K562 (cell line): ENCODE measurements around the gene IGLL1. TPM values are rescaled to one million over a fixed set of nuclear protein-coding genes. Genes with fewer than 3 reads are reported as not detected.

Experiments used
- ATAC-seq: fragments of 200-7000 bp; cut with Tn5 transposase; 3 replicates; pipeline ENCODE4 v1.9.1; 2020; ENCODE audit warnings: moderate library complexity
- BruUV-seq: library from RNA; stranded (reverse); fragments of 400-500 nt; replicated peaks from 2 replicates; lab custom pipeline; 2021; lab: Mats Ljungman, UMichigan
- CTCF ChIA-PET: fragments of 300-600 bp; formaldehyde crosslinking; extraction: SDS; loops from one replicate; lab custom pipeline; 2021; ENCODE audit warnings: low intra/inter-chr PET ratio; lab: Yijun Ruan, JAX
- POLR2A ChIA-PET: fragments of 300-600, 350-650 bp; sonication (Branson Sonifier 250); formaldehyde crosslinking; extraction: SDS; loops from one replicate; lab custom pipeline; 2021; ENCODE audit warnings: antibody characterized with exemption, inconsistent platforms; lab: Yijun Ruan, JAX
- DNase-seq, 4 experiments: peaks; one replicate each; pipeline versions ENCODE4 v3.0.0 to v3.0.0-alpha.2; 2011 to 2018; ENCODE audit warnings: low spot score in 3 of 4, mixed read lengths in 3 of 4; ENCODE audit errors: extremely low read depth in 1 of 4
- FAIRE-seq: peaks from 2 replicates; lab custom pipeline; 2011; peaks lifted over from hg19 to GRCh38; lab: Jason Lieb, UNC
- H2AFZ ChIP-seq: 2 replicates; pipeline ENCODE4 v1.6.0; 2011; ENCODE audit warnings: low read depth, low read length, control low read depth, inconsistent platforms
- H3K27ac ChIP-seq: fragments of 200-600 bp; 3 replicates; pipeline ENCODE4 v1.8.0; 2011; ENCODE audit warnings: low read depth, mild to moderate bottlenecking, control low read depth, inconsistent platforms, low read length, moderate library complexity, mixed read lengths; ENCODE audit errors: extremely low read depth
- H3K27me3 ChIP-seq, 2 experiments: fragments of 300-600 bp in 1 of 2; 2 replicates in 1 of 2; 3 replicates in 1 of 2; pipeline versions ENCODE4 v1.6.0 to v1.8.0; 2011; ENCODE audit warnings: inconsistent platforms in 2 of 2, low read length in 2 of 2, mild to moderate bottlenecking in 1 of 2, mixed read lengths in 1 of 2, moderate library complexity in 1 of 2; ENCODE audit not compliant: control insufficient read depth in 2 of 2, insufficient read depth in 2 of 2
- H3K36me3 ChIP-seq: fragments of 300-600 bp; 3 replicates; pipeline ENCODE4 v1.8.0; 2011; ENCODE audit warnings: mild to moderate bottlenecking, low read length, inconsistent platforms; ENCODE audit not compliant: control insufficient read depth, insufficient read depth
- H3K4me1 ChIP-seq, 2 experiments: fragments of 200-600 bp in 1 of 2; replicated peaks in 1 of 2; 2 replicates in 1 of 2; 3 replicates in 1 of 2; pipeline versions ENCODE4 v1.5.1 to v1.8.0; 2011; ENCODE audit warnings: inconsistent platforms in 2 of 2, low read length in 2 of 2, mild to moderate bottlenecking in 1 of 2, mixed read lengths in 1 of 2, moderate library complexity in 1 of 2; ENCODE audit not compliant: control insufficient read depth in 2 of 2, insufficient read depth in 2 of 2
- H3K4me2 ChIP-seq: 2 replicates; pipeline ENCODE4 v1.6.1; 2011; ENCODE audit warnings: low read length, control low read depth, inconsistent platforms, mixed read lengths; ENCODE audit not compliant: insufficient read depth
- H3K4me3 ChIP-seq: fragments of 200-600 bp; sonication (generic), shearing (Covaris generic); 2 replicates; pipeline ENCODE4 v1.5.1; 2016; ENCODE audit warnings: control low read depth, inconsistent platforms
- H3K79me2 ChIP-seq: fragments of 200-600 bp; 3 replicates; pipeline ENCODE4 v1.8.0; 2011; ENCODE audit warnings: low read length, inconsistent platforms; ENCODE audit not compliant: control insufficient read depth, insufficient read depth
- H3K9ac ChIP-seq, 2 experiments: 2 replicates each; pipeline versions ENCODE4 v1.6.0 to v1.6.1; 2011; ENCODE audit warnings: low read depth in 2 of 2, low read length in 2 of 2, control low read depth in 1 of 2, inconsistent platforms in 1 of 2, mild to moderate bottlenecking in 1 of 2, mixed read lengths in 1 of 2; ENCODE audit not compliant: insufficient read depth in 1 of 2
- H3K9me1 ChIP-seq: one replicate; pipeline ENCODE4 v1.6.0; 2011; ENCODE audit warnings: inconsistent platforms, mild to moderate bottlenecking, low read length, moderate library complexity; ENCODE audit not compliant: control insufficient read depth, insufficient read depth
- H3K9me3 ChIP-seq: replicated peaks from 2 replicates; pipeline ENCODE4 v1.5.1; 2011; ENCODE audit warnings: low read depth, low read length, inconsistent platforms; ENCODE audit not compliant: control insufficient read depth, insufficient read depth
- H4K20me1 ChIP-seq: replicated peaks from 2 replicates; pipeline ENCODE4 v1.6.1; 2011; ENCODE audit warnings: low read length, inconsistent platforms, mixed read lengths; ENCODE audit not compliant: control insufficient read depth, insufficient read depth
- BCOR ChIP-seq: fragments of 450-650 bp; IDR thresholded peaks from 2 replicates; pipeline ENCODE4 v1.6.1; 2016
- BRD4 ChIP-seq: fragments of 200-600 bp; sonication (generic); IDR thresholded peaks from 2 replicates; pipeline ENCODE4 v1.6.1; 2017; ENCODE audit warnings: inconsistent platforms
- CREB3 ChIP-seq: fragments of 450-650 bp; conservative IDR thresholded peaks from 2 replicates; pipeline ENCODE4 v1.6.1; 2016; ENCODE audit warnings: missing genetic modification characterization, low read depth, mild to moderate bottlenecking, missing compliant biosample characterization, moderate library complexity
- FOXM1 ChIP-seq, 2 experiments: fragments of 450-650 bp in 1 of 2; sonication (generic) in 1 of 2; formaldehyde crosslinking in 1 of 2; IDR thresholded peaks; 2 replicates each; pipeline versions ENCODE4 v1.6.1 to v1.9.0; 2017 to 2022; ENCODE audit warnings: low read depth in 2 of 2, mild to moderate bottlenecking in 2 of 2, missing genetic modification reagents in 1 of 2, moderate library complexity in 1 of 2
- LCOR ChIP-seq: sonication (generic); formaldehyde crosslinking; IDR thresholded peaks from 2 replicates; pipeline ENCODE4 v1.8.0; 2022; ENCODE audit warnings: mild to moderate bottlenecking, missing genetic modification reagents
- MTF1 ChIP-seq: fragments of 250-450 bp; sonication (Bioruptor Pico); IDR thresholded peaks from 2 replicates; pipeline ENCODE4 v1.9.0; 2021; ENCODE audit warnings: moderate library complexity, mild to moderate bottlenecking, inconsistent platforms, borderline replicate concordance
- NELFE ChIP-seq: IDR thresholded peaks from 2 replicates; pipeline ENCODE4 v1.6.1; 2011; ENCODE audit warnings: mild to moderate bottlenecking; ENCODE audit not compliant: insufficient read depth, insufficient read length
- RHOXF2B ChIP-seq: fragments of 250-450 bp; sonication (Bioruptor Pico); conservative IDR thresholded peaks from 2 replicates; pipeline ENCODE4 v1.5.1; 2021
- SREBF2 ChIP-seq: sonication (generic); formaldehyde crosslinking; IDR thresholded peaks from 2 replicates; pipeline ENCODE4 v1.4.0; 2020; ENCODE audit warnings: mild to moderate bottlenecking, missing genetic modification reagents
- TOE1 ChIP-seq, 2 experiments: fragments of 450-650 bp in 1 of 2; sonication (generic) in 1 of 2; formaldehyde crosslinking in 1 of 2; IDR thresholded peaks; 2 replicates each; pipeline versions ENCODE4 v1.7.1 to v1.8.0; 2016 to 2022; ENCODE audit warnings: borderline replicate concordance in 2 of 2, mild to moderate bottlenecking in 2 of 2, antibody characterized with exemption in 1 of 2, inconsistent platforms in 1 of 2, low read depth in 1 of 2, missing genetic modification reagents in 1 of 2, moderate library complexity in 1 of 2
- TSHZ1 ChIP-seq: fragments of 250-450 bp; sonication (Bioruptor Pico); IDR thresholded peaks from 2 replicates; pipeline ENCODE4 v1.4.0; 2020; ENCODE audit warnings: mild to moderate bottlenecking, moderate library complexity
- USF1 ChIP-seq: sonication (generic); formaldehyde crosslinking; IDR thresholded peaks from 2 replicates; pipeline ENCODE4 v1.9.0; 2022; ENCODE audit warnings: mild to moderate bottlenecking, missing genetic modification reagents
- ZC3H11A ChIP-seq: IDR thresholded peaks from 2 replicates; pipeline ENCODE4 v1.6.1; 2012; ENCODE audit warnings: low read depth, low read length, improper control_type of control experiment
- ZFP91 ChIP-seq: sonication (generic); formaldehyde crosslinking; IDR thresholded peaks from 2 replicates; pipeline ENCODE4 v1.8.0; 2022; ENCODE audit warnings: mild to moderate bottlenecking, missing genetic modification reagents
- ZNF354B ChIP-seq: fragments of 250-450 bp; sonication (Bioruptor Pico); IDR thresholded peaks from 2 replicates; pipeline ENCODE4 v1.4.0; 2020
- ZNF785 ChIP-seq: fragments of 250-450 bp; sonication (Bioruptor Pico); IDR thresholded peaks from 2 replicates; pipeline ENCODE4 v1.4.0; 2020; ENCODE audit warnings: mild to moderate bottlenecking
- WGBS: fragments of 100-300 bp; shearing (Covaris generic); methylation state at CpG from one replicate; pipeline ENCODE4 v1.1.6; 2016; ENCODE audit warnings: low coverage, mixed read lengths; ENCODE audit not compliant: insufficient coverage; ENCODE audit errors: missing lambda C conversion rate; 5-methylcytosine and 5-hydroxymethylcytosine counted together
- in situ Hi-C: fragments of 300-500 bp; cut with MboI; formaldehyde crosslinking; loops from 4 replicates; pipeline ENCODE4 v1.15.0; 2018; ENCODE audit warnings: inconsistent platforms, mixed read lengths
- intact Hi-C: fragments of 100-400 bp; cut with micrococcal nuclease; formaldehyde crosslinking; loops from 2 replicates; pipeline ENCODE4 v1.14.2; 2022
- polyA plus RNA-seq, 8 experiments: library from polyadenylated mRNA; depleted of rRNA in 4 of 8; stranded (reverse) in 5 of 8; unstranded in 3 of 8; fragments of >200 nt; fragmentation: Nextera tagmentation in 2 of 8; fragmentation: Illumina TruSeq in 1 of 8; extraction: Ambion mirVana in 2 of 8; extraction: Trizol in 1 of 8; gene quantifications; 2 replicates each; pipeline versions ENCODE4 v1.2.1 to v1.2.3, GENCODE V29; 2011 to 2014; ENCODE audit warnings: inconsistent platforms in 1 of 8, missing spikeins in 1 of 8
- total RNA-seq, 7 experiments: library from RNA; depleted of rRNA in 6 of 7; stranded (reverse); fragments of >200 nt in 6 of 7; fragmentation: Illumina TruSeq in 2 of 7; extraction: Trizol in 2 of 7; gene quantifications; 2 replicates each; pipeline versions ENCODE4 v1.2.1 to v1.2.3, GENCODE V29; 2011 to 2021; ENCODE audit warnings: low replicate concordance in 1 of 7

Gene IGLL1
- total and polyA plus RNA-seq, 9 of the 15 experiments (the other 6 are each of a cell fraction or from before 2014, with no cell fraction given): 0.10 to 0.32 (median 0.20) TPM; not detected in 6

GRCh38 chr22:23556026-23556620, 24.0 kb downstream of the IGLL1 start:
- Histone ChIP-seq H3K27ac (no peak overlapping the region), H3K4me1 (no peaks in the 10 kb centered on the region), H3K79me2 (no peaks in the 10 kb centered on the region), H3K9me3 (no peaks in the 10 kb centered on the region), H2AFZ (no peak overlapping the region), H3K4me2 (no peak overlapping the region), H3K4me3 (no peak overlapping the region), H3K36me3 (no peaks in the 10 kb centered on the region), H4K20me1 (no peaks in the 10 kb centered on the region), H3K9ac (no peak overlapping the region), H3K9me1 (no peaks in the 10 kb centered on the region), H3K27me3 (no peaks in the 10 kb centered on the region; a peak in 1 of 5 replicates)
- intact Hi-C loops: no loop called here
- in situ Hi-C loops: no loop called here
- no peak for DNase-seq
- ChIA-PET CTCF (no interaction called here), POLR2A (no interaction called here)
- no peak for FAIRE-seq
- WGBS: 0% methylated on average over 5 of the region's 7 CpGs
- BruUV-seq: no TSS peak
- ATAC-seq: no peak
- TF ChIP-seq TSHZ1 (no peak), BCOR (no peak), FOXM1 (IDR thresholded peaks at IDR 0.05; ENCODE audit: low read depth) (no peak), FOXM1 (CRISPR knock-in tag; IDR thresholded peaks at IDR 0.05; ENCODE audit: low read depth) (no peak), ZC3H11A (no peak), RHOXF2B (CRISPR knock-in tag) (no peak), MTF1 (no peak), ZNF354B (CRISPR knock-in tag) (no peak), NELFE (no peak), USF1 (CRISPR knock-in tag) (no peak), SREBF2 (CRISPR knock-in tag) (no peak), ZFP91 (CRISPR knock-in tag) (no peak), BRD4 (no peak), ZNF785 (CRISPR knock-in tag) (no peak), LCOR (no peak), CREB3 (tag) (no peak), TOE1 (IDR thresholded peaks at IDR 0.05; ENCODE audit: borderline replicate concordance) (no peak), TOE1 (CRISPR knock-in tag; IDR thresholded peaks at IDR 0.05; ENCODE audit: borderline replicate concordance, low read depth) (no peak)
